Dermis blood vessel endothelial cell (primary cell): ENCODE results near the gene PSMD13. TPM values are rescaled to one million over a fixed set of nuclear protein-coding genes. Genes with fewer than 3 reads are reported as not detected.

ENCODE experiments used
- DNase-seq: peaks from one replicate; pipeline ENCODE4 v3.0.0; 2010
- total RNA-seq: library from RNA; depleted of rRNA; stranded (reverse); fragments of >200 nt; gene quantifications from 2 replicates; pipeline ENCODE4 v1.2.3, GENCODE V29; 2014

PSMD13 gene
- total RNA-seq, 1 donor from 2014 or later, result 183 TPM

DNA sequence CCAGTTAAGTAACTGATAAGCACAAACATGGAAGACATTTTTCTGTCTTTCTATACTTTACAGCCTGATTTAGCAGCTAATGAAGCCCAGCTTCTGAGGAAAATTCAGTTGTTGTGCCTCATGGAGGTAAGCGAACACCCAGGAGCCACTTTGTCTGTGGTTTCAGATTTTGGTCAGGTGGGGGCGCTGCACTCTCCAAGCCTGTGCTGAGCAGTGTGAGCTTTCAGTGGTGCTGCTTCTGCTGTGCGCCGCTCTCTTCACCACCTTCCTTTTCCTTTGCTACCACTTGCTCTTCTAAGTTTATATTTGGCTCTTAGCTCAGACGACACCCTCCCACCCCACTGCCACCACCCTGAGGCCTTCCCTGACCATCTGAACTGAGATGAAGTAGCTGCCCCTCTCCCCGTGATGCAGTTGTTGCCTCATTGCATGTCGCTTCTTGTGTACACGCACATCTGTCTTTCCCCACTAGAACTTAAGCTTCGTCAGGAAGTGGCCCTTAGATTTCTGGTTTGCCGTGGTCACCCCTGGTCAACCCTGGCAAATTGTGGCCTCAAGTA lies 14.0 kb downstream of the PSMD13 start:
- peak; percentile 82 for DNase-seq

DNA sequence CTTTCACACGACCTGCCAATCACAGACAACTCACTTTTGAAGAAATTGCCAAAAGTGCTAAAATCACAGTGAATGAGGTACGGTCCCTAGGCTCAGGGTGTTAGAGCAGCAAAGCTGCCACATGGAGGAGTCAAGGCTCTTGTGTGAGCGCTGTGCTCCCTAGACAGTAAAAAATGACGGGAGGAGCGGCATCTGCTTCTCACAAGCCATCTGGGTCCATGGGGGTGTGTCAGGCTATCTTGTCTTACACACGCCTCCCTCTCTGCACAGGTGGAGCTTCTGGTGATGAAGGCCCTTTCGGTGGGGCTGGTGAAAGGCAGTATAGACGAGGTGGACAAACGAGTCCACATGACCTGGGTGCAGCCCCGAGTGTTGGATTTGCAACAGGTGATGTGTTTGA lies 14.8 kb downstream of the PSMD13 start:
- DNase-seq, result no peak

DNA sequence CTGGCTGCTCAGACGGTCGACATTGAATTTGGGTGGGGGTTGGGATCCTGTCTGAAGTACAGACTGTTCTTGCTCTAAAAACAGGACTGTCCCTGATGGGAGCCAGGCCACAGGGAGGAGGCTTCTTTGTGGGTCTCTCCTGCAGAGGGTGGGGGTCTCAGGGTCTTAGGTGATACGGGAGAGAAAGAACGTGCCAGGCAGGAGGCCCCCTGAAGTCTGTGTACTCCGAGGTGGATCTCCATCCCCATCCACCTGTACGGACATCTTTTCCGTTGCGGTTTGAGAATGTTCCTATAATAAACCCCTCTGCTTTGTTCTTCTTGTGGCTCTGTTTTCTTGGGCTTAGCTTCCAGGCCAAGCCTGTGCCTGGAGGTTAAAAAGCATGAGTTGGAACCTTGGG lies 15.9 kb downstream of the PSMD13 start:
- no peak for DNase-seq

DNA sequence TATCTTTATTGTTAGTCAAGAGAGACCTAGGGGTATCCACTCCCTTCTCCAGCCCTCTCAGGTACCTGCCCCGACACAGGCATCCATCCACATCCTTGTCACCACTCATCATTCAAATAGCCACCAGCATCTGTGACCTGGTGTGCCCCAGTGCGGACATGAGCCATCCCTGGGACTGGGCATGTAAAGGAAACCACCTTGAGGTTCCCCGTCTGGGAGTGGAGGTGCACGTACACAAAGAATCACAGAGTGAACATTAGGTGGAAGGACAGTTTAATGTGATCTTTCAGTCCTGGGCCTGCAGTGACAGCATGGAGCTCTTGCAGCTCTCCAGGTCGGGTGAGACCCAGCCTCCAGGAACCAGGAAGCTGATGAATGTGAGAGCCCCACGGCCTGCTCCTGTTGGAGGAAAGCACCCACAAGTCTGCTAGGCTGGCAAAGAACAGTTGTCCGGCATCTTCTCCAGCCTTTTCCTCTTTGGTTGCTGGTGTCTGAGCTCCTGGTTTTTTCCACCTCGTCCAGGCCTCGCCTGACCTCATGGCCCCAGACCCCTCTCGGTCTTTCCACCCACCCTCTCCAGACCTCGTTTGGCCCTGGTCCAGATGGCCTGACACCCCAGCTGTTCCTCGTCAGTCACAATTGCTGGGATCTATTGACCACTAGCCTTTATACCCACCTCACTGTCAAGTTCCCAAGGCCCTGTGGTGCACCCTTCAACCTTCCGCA lies 16.5 kb downstream of the PSMD13 start:
- DNase-seq, result no peak

DNA sequence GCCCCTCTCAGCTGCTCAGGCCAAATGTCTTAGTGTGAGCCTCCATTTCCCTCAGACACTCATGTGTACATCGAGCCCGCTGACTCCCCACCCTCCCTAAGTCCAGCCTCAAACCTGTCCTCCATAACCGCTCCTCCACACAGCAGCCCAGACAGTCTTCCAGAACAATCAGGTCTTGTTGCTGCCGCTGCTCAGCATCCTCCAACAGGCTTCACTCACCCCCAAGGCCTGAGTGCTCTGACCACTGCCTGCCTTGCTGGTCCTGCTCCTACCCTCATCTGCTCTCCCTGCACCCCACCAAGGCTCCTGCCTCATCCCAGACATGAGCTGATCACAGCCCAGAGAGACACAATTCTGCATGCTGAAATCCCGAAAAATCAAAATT lies 17.1 kb downstream of the PSMD13 start:
- DNase-seq, result no peak

DNA sequence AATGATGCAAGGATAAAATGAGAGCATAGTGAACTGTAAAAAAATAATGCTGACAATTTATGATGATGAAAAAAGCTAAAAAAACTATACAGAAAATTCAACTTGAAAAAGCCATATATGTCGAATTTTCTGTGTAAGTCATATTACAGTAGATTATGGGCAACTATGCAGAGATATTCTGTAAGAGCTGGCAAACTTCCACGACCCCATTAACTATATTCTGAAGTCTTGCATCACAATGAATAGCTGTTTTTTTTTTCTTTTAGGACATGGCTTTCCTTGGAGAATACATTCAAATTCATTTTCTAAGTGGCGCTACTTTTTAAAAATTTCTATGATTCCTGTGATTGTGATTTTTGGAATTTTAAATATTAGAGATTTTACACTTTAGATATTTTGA lies 18.4 kb downstream of the PSMD13 start:
- no peak for DNase-seq

DNA sequence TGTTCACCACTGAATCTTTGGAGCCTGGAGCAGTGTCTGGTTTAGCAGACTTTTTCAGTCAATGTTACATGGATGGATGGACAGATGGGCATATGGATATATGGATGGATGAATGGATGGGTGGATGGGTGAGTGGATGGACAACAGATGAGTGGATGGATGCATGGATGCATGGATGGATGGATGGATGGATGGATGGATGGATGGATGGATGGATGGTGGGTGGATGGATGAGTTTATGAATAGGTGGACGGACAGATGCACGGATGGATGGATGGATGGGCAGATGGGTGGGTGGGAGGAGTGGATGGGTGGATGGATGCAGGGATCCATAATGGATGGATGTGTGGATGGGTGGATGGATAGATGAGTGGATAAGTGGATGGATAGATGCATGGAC lies 19.0 kb downstream of the PSMD13 start:
- DNase-seq, result no peak

DNA sequence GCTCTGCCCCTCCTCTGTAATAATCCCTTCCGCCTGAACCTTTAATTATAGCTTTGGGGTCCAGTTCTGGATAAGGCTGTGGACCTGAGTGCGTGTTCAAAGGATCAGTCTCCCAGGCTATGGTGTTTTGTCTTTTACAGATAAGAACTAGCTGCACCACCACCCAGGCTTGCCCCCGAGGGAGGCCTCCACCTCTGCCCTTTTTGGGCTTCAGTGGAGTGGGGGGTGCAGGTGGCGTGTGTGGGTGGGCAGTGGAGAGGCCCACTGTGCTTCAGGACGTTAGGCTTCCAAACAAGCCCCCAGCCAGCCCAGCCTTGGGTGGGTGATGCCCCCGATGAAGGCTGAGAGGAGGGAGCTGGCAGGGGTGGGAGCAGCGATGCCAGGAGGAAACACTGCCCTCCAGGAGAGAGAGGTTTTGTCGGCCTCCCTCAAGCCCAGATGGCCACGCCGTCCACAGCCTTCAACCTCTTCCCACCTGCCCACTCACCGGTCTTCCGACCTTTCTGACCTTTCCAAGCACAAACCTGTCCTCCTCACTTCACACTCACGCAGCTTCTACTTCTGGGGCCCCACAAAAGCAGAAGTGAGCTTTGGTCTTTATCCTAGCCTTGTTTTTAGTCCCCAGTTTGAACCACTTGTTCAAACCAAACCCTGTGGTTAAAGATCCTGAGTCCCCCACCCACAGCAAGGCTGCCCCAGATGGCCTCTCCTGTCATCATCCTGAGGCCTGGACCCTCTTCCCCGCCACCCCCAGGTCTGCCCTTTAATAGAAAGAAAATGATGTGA lies 20.4 kb downstream of the PSMD13 start:
- DNase-seq, result no peak

DNA sequence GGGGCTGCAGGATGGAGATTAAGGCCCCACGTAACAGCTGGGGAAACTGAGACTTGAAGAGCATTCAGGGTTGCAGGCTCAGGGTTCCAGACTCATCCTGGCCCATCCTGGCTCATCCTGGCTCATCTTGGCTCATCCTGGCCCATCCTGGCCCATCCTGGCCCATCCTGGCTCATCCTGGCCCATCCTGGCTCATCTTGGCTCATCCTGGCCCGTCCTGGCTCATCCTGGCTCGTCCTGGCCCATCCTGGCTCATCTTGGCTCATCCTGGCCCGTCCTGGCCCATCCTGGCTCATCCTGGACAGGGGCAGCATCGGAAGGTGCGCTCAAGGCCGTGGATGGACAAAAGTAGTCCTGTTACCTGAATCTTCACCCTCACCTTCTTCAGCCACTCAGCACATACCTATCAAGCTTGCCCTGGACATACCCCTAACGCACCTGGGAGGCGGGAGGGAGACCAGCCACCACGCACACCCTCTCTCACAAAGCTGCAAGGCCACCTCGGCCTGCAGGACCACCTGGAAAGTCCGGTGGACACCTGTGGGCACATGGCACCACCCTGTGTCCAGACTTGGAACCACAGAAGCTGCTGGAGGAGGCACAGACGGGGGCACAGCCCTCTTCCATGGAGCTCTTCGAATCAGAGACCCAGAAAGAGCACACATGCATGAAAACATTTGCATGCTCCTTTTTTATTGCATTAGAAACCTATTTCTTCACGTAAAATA lies 21.2 kb downstream of the PSMD13 start:
- peak; percentile 26 for DNase-seq

DNA sequence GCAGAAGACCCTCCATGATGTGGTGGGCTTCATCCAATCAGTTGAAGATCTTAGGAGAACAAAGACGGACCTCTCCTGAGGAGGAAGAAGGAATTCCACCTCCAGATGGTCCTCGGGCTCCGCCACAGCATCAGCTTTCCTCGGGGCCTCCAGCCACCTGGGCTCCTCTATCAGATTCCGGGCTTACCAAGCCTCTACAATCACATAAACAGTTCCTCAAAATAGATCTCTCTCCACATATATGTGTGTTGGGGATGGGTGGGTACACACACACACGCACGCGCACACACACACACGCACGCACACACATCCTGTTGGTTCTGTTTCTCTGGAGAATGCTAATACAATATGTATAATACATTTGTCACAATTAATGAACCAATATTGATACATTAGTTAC lies 22.6 kb downstream of the PSMD13 start:
- DNase-seq, result no peak

DNA sequence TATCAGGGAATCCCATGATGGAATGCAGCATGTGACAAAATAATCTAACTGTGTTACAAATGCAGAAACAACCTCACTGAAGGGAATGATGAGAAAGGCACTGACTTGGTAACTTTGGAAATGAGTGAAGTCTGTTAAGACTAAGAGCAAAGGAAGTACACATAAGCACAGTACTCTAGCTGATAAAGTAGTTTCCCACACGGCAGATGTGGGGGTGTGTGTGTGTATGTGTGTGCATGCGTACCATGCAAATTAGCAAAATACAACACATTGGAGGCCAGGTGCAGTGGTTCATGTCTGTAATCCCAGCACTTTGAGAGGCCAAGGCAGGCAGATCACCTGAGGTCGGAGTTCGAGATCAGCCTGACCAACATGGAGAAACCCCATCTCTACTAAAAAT lies 24.8 kb downstream of the PSMD13 start:
- no peak for DNase-seq

DNA sequence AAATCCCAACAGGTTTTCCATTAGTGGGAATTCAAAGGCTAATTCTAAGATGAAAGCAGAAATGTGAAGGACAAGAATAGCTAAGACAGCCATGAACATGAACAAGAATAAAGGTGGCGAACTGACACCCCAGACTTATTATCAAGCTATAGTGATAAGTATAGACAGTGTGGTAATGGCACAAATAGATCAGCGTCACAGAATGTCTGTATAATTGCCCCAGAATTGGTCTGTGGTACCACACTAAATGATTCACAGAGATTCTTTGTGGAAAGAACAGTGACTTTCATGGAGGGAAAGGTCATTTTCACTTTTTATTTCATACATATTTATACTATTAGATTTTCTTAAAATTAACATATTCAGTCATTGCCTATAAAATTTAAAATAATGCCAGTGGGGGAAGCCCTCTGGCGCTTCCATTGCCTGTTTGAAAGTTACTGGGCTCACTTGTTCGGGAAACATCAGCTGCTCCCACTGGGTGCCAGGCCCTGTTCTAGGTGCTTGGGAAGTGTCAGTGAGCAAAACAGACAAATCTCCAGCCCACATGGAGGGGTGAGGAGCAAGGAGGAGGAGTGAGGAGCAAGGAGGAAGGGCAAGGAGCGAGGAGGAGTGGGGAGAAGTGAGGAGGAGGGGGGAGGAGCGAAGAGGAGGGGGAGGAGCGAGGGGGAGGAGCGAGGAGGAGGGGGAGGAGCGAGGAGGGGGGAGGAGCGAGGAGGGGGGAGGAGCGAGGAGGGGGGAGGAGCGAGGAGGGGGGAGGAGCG lies 30.1 kb downstream of the PSMD13 start:
- no peak for DNase-seq

DNA sequence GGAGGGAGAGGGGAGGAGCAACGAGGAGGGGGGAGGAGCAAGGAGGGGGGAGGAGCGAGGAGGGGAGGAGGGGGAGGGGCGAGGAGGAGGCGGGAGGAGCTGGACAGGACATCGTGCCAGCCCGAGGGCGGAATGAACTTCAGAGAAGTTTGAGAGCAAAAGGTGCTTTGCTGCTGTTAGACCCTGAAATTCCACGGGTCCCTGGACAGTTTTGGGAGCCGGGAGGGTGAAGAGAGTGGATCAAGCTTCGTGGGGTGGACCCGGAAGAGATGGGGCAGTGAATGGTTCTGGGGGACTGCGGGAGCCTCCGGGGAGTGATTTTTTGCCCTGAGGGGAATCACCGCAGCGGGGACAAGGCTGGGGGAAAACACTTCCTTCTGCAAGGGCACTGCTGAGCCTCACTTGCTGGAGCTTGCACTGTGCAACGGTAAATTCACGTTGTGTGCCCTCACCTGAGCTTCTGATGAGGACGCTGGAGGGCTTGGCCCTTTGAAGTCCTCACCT lies 30.8 kb downstream of the PSMD13 start:
- no peak for DNase-seq

DNA sequence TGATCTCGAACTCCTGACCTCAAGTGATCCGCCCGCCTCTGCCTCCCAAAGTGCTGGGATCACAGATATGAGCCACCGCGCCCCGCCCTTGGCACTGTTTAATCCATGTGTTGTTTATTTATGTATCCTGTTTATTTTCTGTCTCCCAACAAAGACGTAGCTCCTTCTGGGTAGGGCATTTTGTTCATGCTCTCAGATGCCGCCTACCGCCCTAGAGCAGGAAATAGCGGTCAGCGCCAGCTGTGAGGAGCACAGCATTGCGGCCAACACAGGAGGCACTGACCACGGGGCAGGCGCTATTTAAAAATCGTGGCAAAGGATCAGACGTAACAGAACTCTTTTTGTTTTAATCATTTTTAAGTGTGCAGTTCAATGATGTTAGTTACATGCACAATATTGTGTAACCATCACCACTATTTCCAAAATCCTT lies 32.0 kb downstream of the PSMD13 start:
- peak; percentile 39 for DNase-seq

DNA sequence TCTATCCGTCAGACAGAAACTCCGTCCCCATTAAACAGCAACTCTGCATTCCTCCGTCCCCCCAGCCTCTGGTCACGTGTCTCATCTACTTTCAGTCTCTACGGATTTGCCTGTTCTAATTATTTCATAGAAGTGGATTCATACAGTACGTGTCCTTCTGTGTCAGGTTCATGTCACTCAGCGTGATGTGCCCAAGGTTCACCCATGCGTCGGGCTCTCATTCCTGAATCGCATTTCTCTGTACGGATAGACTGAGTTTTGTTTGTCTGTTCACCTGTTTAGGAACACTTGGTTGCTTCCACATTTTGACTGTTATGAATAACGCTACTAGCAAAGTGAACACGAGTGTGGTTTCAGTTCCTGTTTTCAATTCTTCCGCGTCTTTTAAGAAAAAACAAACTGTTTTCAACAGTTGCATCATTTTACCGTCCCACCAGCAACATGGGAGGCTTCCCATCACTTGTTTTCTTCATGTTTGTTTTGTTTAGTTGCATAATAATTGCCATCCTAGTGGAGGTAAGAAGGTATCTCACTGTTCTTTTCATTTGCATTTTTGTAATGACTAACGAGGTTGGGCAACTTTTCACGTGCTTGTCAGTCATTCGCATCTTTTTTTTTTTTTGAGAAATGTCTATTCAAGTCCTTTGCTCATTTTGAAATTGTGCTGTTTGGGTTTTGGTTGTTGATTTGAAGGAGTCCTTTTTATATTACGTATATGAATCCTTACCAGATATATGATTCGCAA lies 32.5 kb downstream of the PSMD13 start:
- DNase-seq, result no peak

DNA sequence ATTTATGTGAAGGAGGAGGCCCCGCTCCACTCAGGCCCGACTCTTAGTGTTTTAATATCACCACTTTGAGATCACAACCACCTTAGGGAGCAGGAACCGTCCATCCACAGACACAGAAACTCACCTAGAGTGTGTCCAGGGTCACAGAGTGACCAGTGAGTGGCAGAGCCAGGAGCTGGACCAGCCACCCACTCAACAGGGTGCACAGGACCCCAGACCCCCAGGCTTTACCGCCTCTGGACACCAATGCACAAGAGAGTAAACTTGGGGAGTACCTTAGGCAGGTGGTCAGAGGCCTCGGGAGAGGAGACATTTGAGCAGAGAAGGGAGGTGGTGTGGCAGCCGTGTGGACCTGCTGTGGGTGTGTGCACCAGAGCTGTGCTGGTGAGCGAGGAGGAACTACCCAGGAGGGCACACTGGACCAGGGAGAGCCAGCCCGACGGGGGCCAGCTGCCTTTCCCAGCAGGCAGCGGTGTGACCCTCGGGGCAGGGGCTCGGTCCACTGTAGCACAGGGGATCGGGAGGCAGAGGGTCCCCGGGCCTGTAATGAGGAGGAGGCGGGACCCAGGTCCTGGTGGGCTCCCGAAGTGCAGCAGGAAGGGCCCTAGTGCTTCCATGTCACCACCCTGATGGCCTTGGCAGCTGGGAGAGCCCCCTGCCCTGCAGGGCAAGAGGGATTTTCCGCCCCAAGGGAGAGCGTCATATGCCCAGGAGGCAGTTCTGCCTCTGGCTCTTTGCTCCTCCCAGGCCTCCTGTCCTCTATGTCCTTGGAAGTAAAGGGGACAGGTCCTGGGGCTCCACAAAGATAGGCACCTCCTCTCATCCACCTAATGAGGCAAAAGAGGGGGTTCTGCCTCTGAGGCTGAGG lies 33.9 kb downstream of the PSMD13 start:
- no peak for DNase-seq

DNA sequence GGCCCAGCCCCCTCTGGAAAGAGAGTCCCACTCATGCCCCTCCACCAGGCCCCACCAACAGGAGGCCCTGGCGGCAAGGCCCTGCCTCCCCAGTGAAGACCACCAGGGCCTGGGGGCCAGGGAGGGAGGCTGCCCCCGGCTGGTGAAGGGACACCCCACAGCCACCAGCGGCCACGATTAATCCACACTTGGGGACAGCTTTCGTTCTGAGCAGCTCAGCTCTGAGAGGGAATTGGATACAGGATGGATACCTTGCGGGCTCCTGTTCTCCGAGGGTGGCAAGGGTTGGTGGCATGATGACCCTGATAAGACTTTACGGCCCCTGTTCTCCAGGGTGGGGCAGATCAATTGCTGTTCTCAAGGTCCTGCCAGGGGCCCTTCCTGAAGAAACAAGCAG lies 34.5 kb downstream of the PSMD13 start:
- no peak for DNase-seq

DNA sequence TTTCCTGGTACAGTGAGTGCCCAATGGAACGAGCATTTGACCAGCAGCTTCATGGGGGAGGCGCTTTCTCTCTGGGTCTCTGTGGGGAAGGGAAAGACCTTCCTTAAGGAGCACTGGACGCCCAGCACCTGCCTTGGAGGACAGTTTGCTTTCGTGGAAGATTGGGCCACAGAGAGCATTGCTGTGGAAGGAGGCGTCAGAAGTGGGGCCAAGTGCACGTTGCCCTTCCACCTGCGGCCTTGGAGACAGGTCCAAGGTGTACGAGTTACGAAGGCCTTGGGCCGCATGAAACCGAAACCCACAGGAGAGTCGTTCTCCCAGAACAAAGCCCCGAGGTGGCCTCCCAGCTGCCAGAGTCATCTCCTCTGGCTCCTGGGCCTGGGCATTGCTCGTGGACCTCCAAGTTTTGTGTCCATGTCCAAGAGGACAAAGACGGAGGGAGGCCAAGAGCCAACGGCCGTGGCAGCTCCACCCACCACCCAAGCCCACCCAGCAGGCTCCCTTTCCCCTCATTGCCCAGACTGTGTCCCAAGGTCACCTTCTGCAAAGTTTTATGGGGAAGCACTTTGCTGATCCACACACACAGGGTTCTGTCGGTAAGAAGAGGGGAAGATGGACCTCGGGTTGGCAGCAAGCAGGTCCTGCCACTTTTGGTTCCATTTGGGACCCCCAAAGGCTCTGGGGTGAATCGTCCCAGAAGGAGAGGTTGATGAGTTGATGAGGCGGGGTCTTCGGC lies 35.6 kb downstream of the PSMD13 start:
- no peak for DNase-seq

DNA sequence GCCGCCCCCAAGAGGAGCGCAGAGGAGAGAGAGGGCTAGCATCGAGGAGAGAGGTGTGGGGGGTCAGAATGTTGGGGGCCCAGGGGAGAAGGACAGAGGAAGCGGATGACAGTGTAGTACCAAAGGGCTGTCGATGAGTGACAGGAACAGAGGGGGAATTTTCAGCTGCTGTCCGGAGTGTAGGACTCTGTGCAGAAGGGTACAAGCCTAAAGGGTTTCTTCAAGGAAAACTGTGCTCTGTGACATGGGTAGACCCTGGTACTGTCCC lies 36.1 kb downstream of the PSMD13 start:
- DNase-seq, result no peak

DNA sequence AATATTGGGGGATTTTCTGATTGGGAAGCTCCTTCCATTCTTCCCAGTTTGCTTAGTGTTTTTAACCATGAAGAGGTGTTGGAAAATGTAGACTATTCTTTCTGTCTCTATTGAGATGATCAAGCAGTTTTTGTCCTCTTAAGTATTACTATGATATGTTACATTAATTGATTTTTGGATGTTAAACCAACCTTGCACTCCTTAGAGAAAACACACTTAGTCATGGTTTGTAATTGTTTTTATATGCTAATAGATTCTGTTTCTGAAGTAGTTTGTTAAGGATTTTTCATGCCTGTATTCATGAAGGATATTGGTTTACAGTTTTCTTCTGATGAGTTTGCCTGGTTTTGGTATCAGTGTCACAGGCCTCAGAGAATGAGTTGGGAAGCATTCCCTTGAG lies 39.4 kb downstream of the PSMD13 start:
- no peak for DNase-seq
